Fibroblast of skin of abdomen (primary cell): ENCODE data around the gene ZNF618.
"Not testable (repeated sequence)": the region's sequence is repeated elsewhere in the genome, so short reads cannot be mapped to it uniquely, and the experiment has no call there.

ENCODE experiments used
- DNase-seq: peaks from one replicate; pipeline ENCODE4 v3.0.0-alpha.2; 2013

The ZNF618 gene

GRCh38 chr9:114043660-114044059 lies 167.6 kb downstream of the ZNF618 start:
- DNase-seq, result not testable (repeated sequence)

DNA sequence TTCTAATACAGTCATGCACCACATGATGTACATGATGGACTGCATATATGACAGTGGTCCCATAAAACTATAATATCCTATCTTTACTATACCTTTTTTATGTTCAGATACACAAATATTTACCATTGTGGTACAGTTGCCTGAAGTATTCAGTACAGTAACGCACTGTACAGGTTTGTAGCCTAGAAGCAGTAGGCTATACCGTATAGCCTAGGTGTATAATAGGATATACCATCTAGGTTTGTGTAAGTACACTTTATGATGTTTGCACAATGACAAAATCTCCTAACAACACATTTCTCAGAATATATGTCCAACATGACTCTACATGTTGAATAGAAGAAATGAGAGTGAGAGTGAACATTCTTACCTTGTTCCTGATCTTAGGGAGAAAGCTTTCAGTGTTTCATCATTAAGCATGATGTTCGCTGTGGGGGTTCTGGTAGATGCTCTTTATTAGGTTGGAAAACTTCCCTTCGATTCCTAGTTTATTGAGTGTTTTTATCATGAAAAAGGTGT lies 170.2 kb downstream of the ZNF618 start:
- DNase-seq, result no peak

- peak; percentile 49 for DNase-seq
Observed at GRCh38 chr9:114046875-114047274, 170.8 kb downstream of the ZNF618 start.

DNA sequence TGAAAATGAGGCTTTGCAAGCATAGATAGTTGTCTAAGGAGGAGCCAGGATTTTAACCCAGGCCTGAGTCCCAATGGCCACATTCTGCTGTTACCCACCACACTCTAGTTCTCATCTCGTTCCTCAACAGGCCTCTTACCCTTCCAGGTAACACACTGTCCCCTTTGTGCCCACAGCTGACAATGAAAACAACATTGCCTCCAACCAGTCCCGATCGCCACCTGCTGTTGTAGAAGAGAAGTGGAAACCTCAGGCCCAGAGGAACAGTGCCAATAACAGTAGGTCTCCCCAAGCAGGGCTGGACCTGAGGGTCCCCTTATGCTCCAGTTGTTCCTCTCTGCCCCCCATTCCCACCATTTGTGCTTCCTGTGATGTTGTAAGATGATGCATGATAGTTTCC lies 171.6 kb downstream of the ZNF618 start:
- DNase-seq, result no peak

DNA sequence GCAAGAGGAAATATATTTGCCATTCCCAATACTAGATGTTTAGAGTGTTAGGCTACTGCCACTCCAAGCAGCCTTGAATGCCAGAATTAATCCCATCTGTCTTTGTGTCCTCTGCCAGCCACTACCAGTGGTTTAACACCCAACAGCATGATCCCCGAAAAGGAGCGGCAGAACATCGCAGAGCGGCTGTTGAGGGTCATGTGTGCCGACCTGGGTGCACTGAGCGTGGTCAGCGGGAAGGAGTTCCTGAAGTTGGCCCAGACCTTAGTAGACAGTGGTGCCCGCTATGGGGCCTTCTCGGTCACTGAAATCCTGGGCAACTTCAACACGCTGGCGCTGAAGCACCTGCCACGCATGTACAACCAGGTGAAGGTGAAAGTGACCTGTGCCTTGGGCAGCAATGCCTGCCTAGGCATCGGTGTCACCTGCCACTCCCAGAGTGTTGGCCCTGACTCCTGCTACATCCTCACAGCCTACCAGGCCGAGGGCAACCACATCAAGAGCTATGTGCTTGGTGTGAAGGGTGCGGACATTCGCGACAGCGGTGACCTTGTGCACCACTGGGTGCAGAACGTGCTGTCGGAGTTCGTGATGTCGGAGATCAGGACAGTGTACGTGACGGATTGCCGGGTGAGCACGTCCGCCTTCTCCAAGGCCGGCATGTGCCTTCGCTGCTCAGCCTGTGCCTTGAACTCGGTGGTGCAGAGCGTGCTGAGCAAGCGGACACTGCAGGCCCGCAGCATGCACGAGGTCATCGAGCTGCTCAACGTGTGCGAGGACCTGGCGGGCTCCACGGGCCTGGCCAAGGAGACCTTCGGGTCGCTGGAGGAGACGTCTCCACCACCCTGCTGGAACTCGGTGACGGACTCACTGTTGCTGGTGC lies 172.7 kb downstream of the ZNF618 start:
- no peak for DNase-seq

- DNase-seq, result no peak
Observed at GRCh38 chr9:114049441-114050225, 173.5 kb downstream of the ZNF618 start.

DNA sequence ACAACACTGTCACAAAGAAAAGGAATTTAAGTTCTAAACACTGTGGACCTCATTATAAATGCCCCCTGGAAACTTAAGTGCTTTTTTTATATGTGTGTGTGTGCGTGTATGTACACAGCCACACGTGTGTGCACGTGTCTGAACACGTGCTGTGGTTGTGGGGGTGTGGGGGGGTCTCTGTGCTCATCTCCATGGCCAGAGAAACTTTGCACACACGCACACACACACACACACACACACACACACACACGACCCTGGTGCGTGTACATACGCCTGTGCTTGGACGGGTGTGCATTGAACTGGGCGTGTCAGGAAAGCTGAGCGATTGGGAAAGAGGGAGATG lies 174.1 kb downstream of the ZNF618 start:
- no peak for DNase-seq

DNA sequence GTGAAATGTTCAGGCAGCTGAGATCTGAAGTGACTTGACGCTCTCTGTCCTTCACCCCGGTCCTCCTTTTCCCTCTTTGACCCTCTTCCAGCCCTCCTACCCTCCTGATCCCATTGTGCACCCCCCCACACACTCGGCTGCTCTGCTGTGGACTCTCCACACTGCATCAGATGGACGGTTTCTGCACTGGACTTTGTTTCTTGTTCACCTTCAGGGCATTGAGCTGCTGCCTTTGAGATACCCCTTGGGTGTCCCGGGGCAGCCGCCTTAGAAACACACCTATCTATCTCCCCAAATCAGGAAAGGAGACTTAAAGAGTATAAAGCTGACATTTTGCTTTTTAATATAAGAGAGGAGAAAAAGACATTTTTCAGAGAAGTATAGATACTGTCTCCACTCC lies 174.5 kb downstream of the ZNF618 start:
- no peak for DNase-seq

DNA sequence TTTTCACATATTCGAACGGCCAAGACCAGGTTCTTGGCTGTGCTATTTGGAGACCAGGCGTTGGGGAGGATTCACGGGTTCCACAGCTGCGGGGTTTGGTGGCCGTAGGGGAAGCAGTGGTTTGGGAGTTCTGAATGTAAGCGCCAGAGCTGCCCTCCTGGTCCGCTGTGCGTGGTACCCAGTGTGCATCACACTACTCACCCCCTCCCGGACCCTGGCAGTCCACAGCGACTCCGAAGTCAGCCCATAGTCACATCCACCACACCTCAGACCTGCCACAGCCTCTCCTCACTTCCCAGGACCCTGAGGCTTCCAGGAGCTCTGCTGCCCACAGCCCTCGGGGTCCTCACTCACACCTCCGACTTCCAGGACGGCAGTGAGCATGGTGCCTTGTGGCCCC lies 175.2 kb downstream of the ZNF618 start:
- no peak for DNase-seq

DNA sequence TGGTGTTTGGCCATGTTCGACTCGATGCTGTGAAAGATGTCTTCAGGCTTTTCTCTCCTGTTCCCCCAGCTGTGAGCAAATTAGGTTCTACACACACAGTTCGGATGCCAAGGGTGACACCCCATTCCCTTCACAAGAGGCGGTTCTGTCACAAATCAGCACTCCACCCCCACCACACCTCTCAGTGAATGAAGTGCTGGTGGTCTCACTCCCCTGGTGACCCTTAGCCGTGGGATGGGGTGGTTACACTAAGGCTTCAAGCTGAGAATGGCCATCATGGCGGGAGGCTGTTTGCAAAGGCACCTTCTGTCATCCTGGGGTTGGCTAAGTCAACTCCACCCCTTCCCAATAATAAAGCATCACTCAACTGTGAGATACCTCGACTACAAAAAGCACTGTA lies 175.6 kb downstream of the ZNF618 start:
- DNase-seq, result no peak

GRCh38 chr9:114053246-114054005 lies 177.3 kb downstream of the ZNF618 start:
- no peak for DNase-seq

- no peak for DNase-seq
Observed at GRCh38 chr9:114054191-114054690, 178.1 kb downstream of the ZNF618 start.

- DNase-seq, result no peak
Observed at GRCh38 chr9:114055061-114055460, 179.0 kb downstream of the ZNF618 start.

GRCh38 chr9:114055894-114056293 lies 179.8 kb downstream of the ZNF618 start:
- no peak for DNase-seq

- DNase-seq, result no peak
Observed at GRCh38 chr9:114056527-114056926, 180.4 kb downstream of the ZNF618 start.

- no peak for DNase-seq
Observed at GRCh38 chr9:114057161-114057885, 181.2 kb downstream of the ZNF618 start.

DNA sequence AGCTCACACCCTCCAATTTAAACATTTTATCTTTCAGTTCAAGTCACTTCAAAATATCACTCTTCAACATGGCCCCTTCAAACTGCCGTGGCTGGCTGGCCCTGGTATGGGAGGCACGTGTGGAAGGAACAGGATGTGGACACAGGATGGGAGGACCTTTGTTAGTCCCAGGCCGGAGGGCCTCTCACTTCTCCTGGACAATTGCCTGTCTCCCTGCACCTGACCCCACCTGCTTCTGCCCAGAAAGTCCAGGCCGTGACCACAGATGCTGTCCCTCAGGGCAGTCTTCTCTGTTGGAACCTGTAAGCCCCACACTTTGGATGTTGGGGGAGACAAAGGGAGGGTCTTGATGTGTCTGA lies 182.6 kb downstream of the ZNF618 start:
- DNase-seq, result no peak

GRCh38 chr9:114059047-114059803 lies 183.1 kb downstream of the ZNF618 start:
- DNase-seq, result no peak

GRCh38 chr9:114060070-114060469 lies 184.0 kb downstream of the ZNF618 start:
- no peak for DNase-seq

- no peak for DNase-seq
Observed at GRCh38 chr9:114060711-114061110, 184.6 kb downstream of the ZNF618 start.

DNA sequence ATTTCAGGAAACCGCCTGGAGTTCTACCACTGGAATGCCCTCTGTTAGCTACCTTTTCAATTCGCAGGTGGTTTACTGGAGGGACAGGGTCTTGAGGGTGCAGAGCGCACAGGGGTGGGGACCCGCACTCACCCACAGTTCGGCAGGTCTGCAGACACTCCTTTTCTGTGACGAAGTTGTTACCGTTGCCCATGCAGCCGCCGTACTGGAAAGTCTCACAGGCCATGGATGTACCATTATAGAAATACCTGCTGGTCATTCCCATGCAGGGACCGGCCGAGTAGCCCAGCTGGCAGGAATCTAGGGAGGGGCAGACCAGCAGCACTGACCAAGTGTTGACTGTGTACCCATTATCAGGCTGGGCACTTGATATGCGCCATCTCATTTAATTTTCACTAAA lies 185.2 kb downstream of the ZNF618 start:
- DNase-seq, result no peak
